Gastroesophageal sphincter (tissue), 4 donors: Measurements from ENCODE around the gene RAB7A. TPM values are rescaled to one million over a fixed set of nuclear protein-coding genes. Genes with fewer than 3 reads are reported as not detected.

Experiments used
- ATAC-seq: fragments of 150-250 bp; one replicate; pipeline ENCODE4 v1.9.1; 2016; ENCODE audit warnings: mild to moderate bottlenecking, moderate library complexity
- H3K27ac ChIP-seq, 4 donors: fragments of 200-600 bp; sonication (generic) in 3 of 4; 1 replicate in 3 of 4; 2 replicates in 1 of 4; pipeline ENCODE4 v1.5.1; 2016 to 2019
- H3K27me3 ChIP-seq: fragments of 200-600 bp; sonication (generic); one replicate; pipeline ENCODE4 v1.5.1; 2019
- H3K36me3 ChIP-seq, 2 donors: fragments of 200-600 bp; sonication (generic); one replicate each; pipeline ENCODE4 v1.5.1; 2019; ENCODE audit warnings: control low read depth in 1 of 2
- H3K4me1 ChIP-seq, 3 donors: fragments of 200-600 bp; sonication (generic); 1 replicate in 2 of 3; 2 replicates in 1 of 3; pipeline ENCODE4 v1.5.1; 2016 to 2019; ENCODE audit warnings: control low read depth in 2 of 3
- H3K4me3 ChIP-seq, 2 donors: fragments of 200-600 bp; sonication (generic); one replicate each; pipeline ENCODE4 v1.5.1; 2019; ENCODE audit warnings: mild to moderate bottlenecking in 1 of 2, moderate library complexity in 1 of 2
- H3K9me3 ChIP-seq, 3 donors: fragments of 200-600 bp; sonication (generic); one replicate each; pipeline ENCODE4 v1.5.1; 2017 to 2019; ENCODE audit warnings: control low read depth in 2 of 3
- EP300 ChIP-seq: sonication (generic); formaldehyde crosslinking; IDR thresholded peaks from one replicate; pipeline ENCODE4 v1.6.1; 2017; ENCODE audit warnings: antibody characterized with exemption, mild to moderate bottlenecking
- POLR2A ChIP-seq, 2 donors: fragments of 450-650 bp; IDR thresholded peaks; one replicate each; pipeline ENCODE4 v1.6.1; 2017; ENCODE audit warnings: antibody characterized with exemption in 2 of 2, mild to moderate bottlenecking in 2 of 2, moderate library complexity in 1 of 2
- POLR2AphosphoS5 ChIP-seq: sonication (generic); formaldehyde crosslinking; IDR thresholded peaks from one replicate; pipeline ENCODE4 v1.6.1; 2017; ENCODE audit warnings: antibody characterized with exemption
- WGBS, 2 donors: methylation state at CpG; one replicate each; pipeline ENCODE4 v1.1.5; 2018; ENCODE audit warnings: low coverage in 1 of 2; 5-methylcytosine and 5-hydroxymethylcytosine counted together
- total RNA-seq, 4 donors: library from RNA; depleted of rRNA; stranded (reverse); fragments of >200 nt; gene quantifications; one replicate each; pipeline ENCODE4 v1.1.0, GENCODE V29; 2016
- TF ChIP-seq, protein P1 (sequence below), 4 experiments: fragments of 200-600 bp in 2 of 4; fragments of 450-650 bp in 2 of 4; sonication (generic) in 1 of 4; IDR thresholded peaks; one replicate each; pipeline ENCODE4 v1.5.1; 2017 to 2019; ENCODE audit warnings: antibody characterized with exemption in 4 of 4, mild to moderate bottlenecking in 2 of 4, moderate library complexity in 2 of 4

Gene RAB7A
- total RNA-seq, 4 donors from 2014 or later: 77.9 to 109 (median 87.2) TPM

DNA sequence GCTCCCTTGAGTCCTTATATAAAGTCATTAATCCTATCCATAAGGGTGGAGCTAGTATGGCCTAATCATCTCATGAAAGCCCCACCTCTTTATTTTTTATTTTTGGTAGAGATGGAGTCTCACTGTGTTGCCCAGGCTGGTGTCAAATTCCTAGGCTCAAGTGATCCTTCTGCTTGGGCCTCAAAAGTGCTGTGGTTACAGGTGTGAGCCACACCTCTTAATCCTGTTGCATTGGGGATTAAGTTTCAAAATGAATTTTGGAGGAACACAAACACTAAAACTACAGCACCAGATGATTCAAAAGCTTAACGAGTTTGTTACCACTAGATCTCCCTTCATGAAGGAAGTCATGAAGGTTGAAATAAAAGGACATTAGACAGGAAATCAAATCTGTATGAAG, 27.7 kb downstream of the RAB7A start:
- WGBS, 2 donors: 63 to 88% methylated on average over 1 of the region's 1 CpG
- peaks cover 2 to 50% (median 16%) of the 10 kb centered on the region in 3 donors for H3K4me1 ChIP-seq
- no peak for TF ChIP-seq POLR2AphosphoS5
- no peaks in the 10 kb centered on the region for H3K27me3 ChIP-seq
- ATAC-seq: no peak
- H3K9me3 ChIP-seq: no peaks in the 10 kb centered on the region
- no peaks in the 10 kb centered on the region for H3K36me3 ChIP-seq
- no peak overlapping the region for H3K27ac ChIP-seq
- no peak overlapping the region for H3K4me3 ChIP-seq

DNA sequence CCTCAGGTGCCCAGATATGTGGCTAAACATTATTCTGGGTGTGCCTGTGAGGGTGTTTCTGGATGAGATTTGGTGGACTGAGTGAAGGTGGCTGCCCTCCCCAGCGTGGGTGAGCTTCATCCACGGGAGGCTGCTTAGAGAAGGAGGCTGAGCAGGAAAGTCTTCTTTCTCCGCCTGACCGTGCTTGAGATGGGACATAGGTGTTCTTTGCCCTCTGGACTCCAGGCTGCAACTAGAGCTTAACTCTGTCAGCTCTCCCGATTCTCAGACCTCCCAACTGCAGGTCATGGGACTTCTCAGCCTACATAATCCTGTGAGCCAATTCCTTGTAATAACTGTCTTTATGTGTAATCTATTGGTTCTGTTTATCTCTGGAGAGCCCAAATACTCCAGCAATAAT, 34.1 kb downstream of the RAB7A start:
- no peaks in the 10 kb centered on the region for H3K9me3 ChIP-seq

GRCh38 chr3:128760881-128761280, 34.9 kb downstream of the RAB7A start:
- no peaks in the 10 kb centered on the region for H3K9me3 ChIP-seq
- peaks cover 0 to 13% of the 10 kb centered on the region in 2 donors for H3K36me3 ChIP-seq
- no peaks in the 10 kb centered on the region for H3K27me3 ChIP-seq
- WGBS, 2 donors: 47 to 87% methylated on average over 3 of the region's 3 CpGs
- no peak overlapping the region for H3K4me3 ChIP-seq
- no peak overlapping the region for H3K27ac ChIP-seq
- no peak for ATAC-seq
- H3K4me1 ChIP-seq: peaks cover 8 to 64% (median 27%) of the 10 kb centered on the region in 3 donors
- no peak for TF ChIP-seq POLR2A (IDR thresholded peaks at IDR 0.05)
- TF ChIP-seq EP300: no peak
- TF ChIP-seq, protein P1, sequence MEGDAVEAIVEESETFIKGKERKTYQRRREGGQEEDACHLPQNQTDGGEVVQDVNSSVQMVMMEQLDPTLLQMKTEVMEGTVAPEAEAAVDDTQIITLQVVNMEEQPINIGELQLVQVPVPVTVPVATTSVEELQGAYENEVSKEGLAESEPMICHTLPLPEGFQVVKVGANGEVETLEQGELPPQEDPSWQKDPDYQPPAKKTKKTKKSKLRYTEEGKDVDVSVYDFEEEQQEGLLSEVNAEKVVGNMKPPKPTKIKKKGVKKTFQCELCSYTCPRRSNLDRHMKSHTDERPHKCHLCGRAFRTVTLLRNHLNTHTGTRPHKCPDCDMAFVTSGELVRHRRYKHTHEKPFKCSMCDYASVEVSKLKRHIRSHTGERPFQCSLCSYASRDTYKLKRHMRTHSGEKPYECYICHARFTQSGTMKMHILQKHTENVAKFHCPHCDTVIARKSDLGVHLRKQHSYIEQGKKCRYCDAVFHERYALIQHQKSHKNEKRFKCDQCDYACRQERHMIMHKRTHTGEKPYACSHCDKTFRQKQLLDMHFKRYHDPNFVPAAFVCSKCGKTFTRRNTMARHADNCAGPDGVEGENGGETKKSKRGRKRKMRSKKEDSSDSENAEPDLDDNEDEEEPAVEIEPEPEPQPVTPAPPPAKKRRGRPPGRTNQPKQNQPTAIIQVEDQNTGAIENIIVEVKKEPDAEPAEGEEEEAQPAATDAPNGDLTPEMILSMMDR (IDR thresholded peaks at IDR 0.05): no peak
- no peak for TF ChIP-seq POLR2AphosphoS5

More for the DNA sequence above, 34.1 kb downstream of the RAB7A start:
- 71 to 86% methylated on average over 3 to 5 of the region's 5 CpGs for WGBS, 2 donors
- no peaks in the 10 kb centered on the region for H3K27me3 ChIP-seq
- no peak for ATAC-seq
- H3K4me3 ChIP-seq: no peak overlapping the region
- H3K4me1 ChIP-seq: peaks cover 8 to 64% (median 27%) of the 10 kb centered on the region in 3 donors
- TF ChIP-seq POLR2A (IDR thresholded peaks at IDR 0.05) (no peak), EP300 (no peak), POLR2AphosphoS5 (no peak)
- TF ChIP-seq, protein P1 (IDR thresholded peaks at IDR 0.05): no peak
- H3K27ac ChIP-seq: peak overlapping the region in 2 of 4 donors; percentile 8 to 60
- H3K36me3 ChIP-seq: peaks cover 0 to 10% of the 10 kb centered on the region in 2 donors

- TF ChIP-seq, protein P1 (IDR thresholded peaks at IDR 0.05): no peak
- TF ChIP-seq EP300 (no peak), POLR2A (IDR thresholded peaks at IDR 0.05) (no peak), POLR2AphosphoS5 (no peak)
- Histone ChIP-seq H3K27me3 (no peaks in the 10 kb centered on the region), H3K4me3 (no peak overlapping the region), H3K4me1 (peaks cover 8 to 66% (median 27%) of the 10 kb centered on the region in 3 donors), H3K9me3 (no peaks in the 10 kb centered on the region), H3K36me3 (peaks cover 0 to 13% of the 10 kb centered on the region in 2 donors), H3K27ac (no peak overlapping the region)
- ATAC-seq: no peak
These were observed 35.4 kb downstream of the RAB7A start for GRCh38 chr3:128761392-128761791.

DNA sequence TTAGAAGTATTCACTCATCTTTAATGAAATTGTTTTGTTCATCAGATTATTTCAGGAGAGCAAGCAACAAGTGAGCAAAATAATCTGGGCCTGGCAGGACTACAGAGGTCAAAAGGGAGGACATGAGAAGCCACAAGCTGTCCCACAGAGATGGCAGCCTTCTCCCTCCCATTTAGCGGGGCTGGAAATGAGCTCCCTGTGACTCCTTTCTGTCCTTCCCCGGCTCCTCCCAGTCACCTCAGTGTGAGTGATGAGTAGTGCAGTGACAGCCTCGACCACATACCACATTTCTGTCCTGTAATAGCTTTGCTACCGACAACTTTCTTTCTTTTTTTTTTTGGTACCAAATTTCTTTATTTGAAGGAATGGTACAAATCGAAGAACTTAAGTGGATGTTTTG, 38.0 kb downstream of the RAB7A start:
- ATAC-seq: no peak
- WGBS, 2 donors: 88 to 100% methylated on average over 2 to 5 of the region's 5 CpGs
- no peak overlapping the region for H3K27ac ChIP-seq
- TF ChIP-seq, protein P1 (IDR thresholded peaks at IDR 0.05): no peak
- no peak for TF ChIP-seq POLR2AphosphoS5
- no peak for TF ChIP-seq POLR2A (IDR thresholded peaks at IDR 0.05)
- no peak for TF ChIP-seq EP300
- H3K27me3 ChIP-seq: no peaks in the 10 kb centered on the region
- H3K4me1 ChIP-seq: peaks cover 3 to 75% (median 32%) of the 10 kb centered on the region in 3 donors
- peaks cover 0 to 13% of the 10 kb centered on the region in 2 donors for H3K36me3 ChIP-seq
- no peaks in the 10 kb centered on the region for H3K9me3 ChIP-seq
- no peak overlapping the region for H3K4me3 ChIP-seq
